ENCODE data around the gene VSIG2.

The VSIG2 gene

GRCh38 chr11:124762624-124763155, 10.6 kb upstream of the VSIG2 start:
- DNase-seq: no peak

GRCh38 chr11:124762105-124762623, 10.1 kb upstream of the VSIG2 start, which contains the start of gene ESAM:
Gene ESAM (minus strand): TSS chr11:124762290. CDS start chr11:124762154, 136 bp downstream.
- DNase-seq: no peak

- no peak for DNase-seq
These were observed 9.4 kb upstream of the VSIG2 start for GRCh38 chr11:124761301-124762104.

GRCh38 chr11:124760806-124761205, 8.8 kb upstream of the VSIG2 start:
- DNase-seq: no peak

- no peak for DNase-seq
These were observed 8.2 kb upstream of the VSIG2 start for GRCh38 chr11:124760205-124760652.

- DNase-seq: no peak
These were observed 7.5 kb upstream of the VSIG2 start for GRCh38 chr11:124759266-124760204.

GRCh38 chr11:124758355-124759265, 6.6 kb upstream of the VSIG2 start:
- DNase-seq: peak in 12 of 14 donors; percentile 6 to 60 (median 32)

GRCh38 chr11:124757320-124757719, 5.3 kb upstream of the VSIG2 start:
- DNase-seq: no peak

GRCh38 chr11:124756753-124757227, 4.7 kb upstream of the VSIG2 start:
- DNase-seq: no peak

- DNase-seq: no peak
These were observed 4.1 kb upstream of the VSIG2 start for GRCh38 chr11:124756033-124756752.

GRCh38 chr11:124754710-124755109, 2.7 kb upstream of the VSIG2 start:
- no peak for DNase-seq

GRCh38 chr11:124754309-124754708, 2.3 kb upstream of the VSIG2 start:
- no peak for DNase-seq

GRCh38 chr11:124753624-124754023, 1.6 kb upstream of the VSIG2 start:
- no peak for DNase-seq

- DNase-seq: no peak
These were observed 1.1 kb upstream of the VSIG2 start for GRCh38 chr11:124753205-124753604.

- no peak for DNase-seq
These were observed 532 bp upstream of the VSIG2 start for GRCh38 chr11:124752471-124753102.

- no peak for DNase-seq
These were observed 689 bp downstream of the VSIG2 start for GRCh38 chr11:124751391-124751740.

GRCh38 chr11:124749912-124750311, 2.1 kb downstream of the VSIG2 start:
- DNase-seq: no peak

- no peak for DNase-seq
These were observed 3.3 kb downstream of the VSIG2 start for GRCh38 chr11:124748481-124749343.

- no peak for DNase-seq
These were observed 4.0 kb downstream of the VSIG2 start for GRCh38 chr11:124748100-124748418.
